DND-41 (cell line): ENCODE data around the gene BOLL.

Experiments used
- ATAC-seq: fragments of 200-7000 bp; cut with Tn5 transposase; 3 replicates; pipeline ENCODE4 v1.9.1; 2021; ENCODE audit warnings: low read depth; ENCODE audit not compliant: insufficient read depth
- DNase-seq: peaks from one replicate; pipeline ENCODE4 v3.0.0-alpha.2; 2020
- H2AFZ ChIP-seq: 2 replicates; pipeline ENCODE4 v1.6.0; 2012; ENCODE audit warnings: low read depth, low read length
- H3K27ac ChIP-seq: 2 replicates; pipeline ENCODE4 v1.5.1; 2012; ENCODE audit warnings: low read length, inconsistent platforms
- H3K27me3 ChIP-seq: fragments of 200-600 bp; sonication (generic); 2 replicates; pipeline ENCODE4 v1.6.0; 2012; ENCODE audit warnings: low read length, mild to moderate bottlenecking, inconsistent platforms; ENCODE audit not compliant: insufficient read depth, poor library complexity
- H3K36me3 ChIP-seq: 2 replicates; pipeline ENCODE4 v1.5.1; 2012; ENCODE audit warnings: low read length, inconsistent platforms; ENCODE audit not compliant: insufficient read depth
- H3K4me1 ChIP-seq: 2 replicates; pipeline ENCODE4 v1.5.1; 2012; ENCODE audit warnings: mild to moderate bottlenecking, low read length; ENCODE audit not compliant: insufficient read depth
- H3K4me2 ChIP-seq: 2 replicates; pipeline ENCODE4 v1.6.0; 2012; ENCODE audit warnings: mild to moderate bottlenecking, moderate library complexity, low read length, inconsistent platforms; ENCODE audit not compliant: insufficient read depth
- H3K4me3 ChIP-seq, 2 experiments: fragments of 200-600 bp in 1 of 2; shearing (Covaris generic) in 1 of 2; 2 replicates each; pipeline ENCODE4 v1.5.1; 2012 to 2016; ENCODE audit warnings: inconsistent platforms in 2 of 2, low read length in 2 of 2, mild to moderate bottlenecking in 2 of 2, low read depth in 1 of 2, moderate library complexity in 1 of 2
- H3K79me2 ChIP-seq: 2 replicates; pipeline ENCODE4 v1.6.0; 2012; ENCODE audit warnings: low read length, inconsistent platforms; ENCODE audit not compliant: insufficient read depth
- H3K9ac ChIP-seq: 2 replicates; pipeline ENCODE4 v1.6.0; 2012; ENCODE audit warnings: low read depth, mild to moderate bottlenecking, inconsistent platforms, low read length, moderate library complexity
- H3K9me3 ChIP-seq: 2 replicates; pipeline ENCODE4 v1.5.1; 2012; ENCODE audit warnings: low read length, moderate library complexity, mild to moderate bottlenecking, inconsistent platforms; ENCODE audit not compliant: insufficient read depth, severe bottlenecking
- H4K20me1 ChIP-seq: 2 replicates; pipeline ENCODE4 v1.6.0; 2012; ENCODE audit warnings: low read length; ENCODE audit not compliant: insufficient read depth
- EZH2 ChIP-seq: IDR thresholded peaks from 3 replicates; pipeline ENCODE4 v1.6.1; 2012; ENCODE audit warnings: borderline replicate concordance, low read depth, mild to moderate bottlenecking, moderate library complexity, low read length, inconsistent platforms; ENCODE audit not compliant: severe bottlenecking
- TF ChIP-seq, protein P1 (sequence below): IDR thresholded peaks from 2 replicates; pipeline ENCODE4 v1.5.1; 2012; ENCODE audit warnings: borderline replicate concordance, low read length, moderate library complexity, mild to moderate bottlenecking; ENCODE audit not compliant: poor library complexity, severe bottlenecking; ENCODE audit errors: extremely low read depth

The BOLL gene

DNA sequence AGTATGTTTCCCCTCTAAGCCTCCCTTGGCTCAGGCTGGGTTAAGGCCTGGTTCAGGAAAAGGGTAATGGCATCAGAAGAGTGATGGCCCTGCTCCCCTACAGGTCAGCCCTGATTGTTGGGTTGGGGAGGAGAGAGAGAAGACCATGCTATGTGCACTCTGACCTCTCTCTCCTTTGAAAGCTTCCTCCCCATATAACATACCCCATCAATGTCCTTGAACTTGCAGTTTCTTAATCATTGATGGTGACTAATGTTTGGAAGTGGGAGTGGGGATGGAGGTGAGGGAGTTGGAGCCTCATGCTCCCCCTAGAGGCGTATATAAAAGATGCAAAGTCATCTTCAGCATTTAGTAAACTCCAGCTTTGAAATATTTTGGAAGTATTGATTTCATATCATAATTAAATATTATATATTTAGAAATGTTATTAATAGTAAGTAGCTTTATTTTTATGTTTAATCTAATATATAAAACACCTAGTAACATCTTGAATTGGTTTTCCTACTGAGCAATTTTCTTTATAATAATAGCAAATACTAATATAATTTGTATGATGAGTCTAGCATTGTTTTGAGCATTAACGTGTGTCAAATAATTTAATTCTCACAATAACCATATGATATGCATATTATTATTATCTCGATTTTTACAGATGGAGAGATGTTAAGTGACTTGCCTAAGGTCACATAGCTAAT, 28.1 kb upstream of the BOLL start:
- Histone ChIP-seq H3K9me3 (no peaks in the 10 kb centered on the region), H4K20me1 (no peaks in the 10 kb centered on the region), H3K79me2 (no peaks in the 10 kb centered on the region), H3K27me3 (no peaks in the 10 kb centered on the region), H3K9ac (no peak overlapping the region), H3K4me3 (no peak overlapping the region), H2AFZ (no peak overlapping the region), H3K4me1 (peaks cover 4% of the 10 kb centered on the region; the same call in 1 of the 2 replicates), H3K4me2 (no peak overlapping the region), H3K36me3 (no peaks in the 10 kb centered on the region), H3K27ac (no peak overlapping the region)
- no peak for DNase-seq
- ATAC-seq: peak; percentile 67
- TF ChIP-seq, protein P1, sequence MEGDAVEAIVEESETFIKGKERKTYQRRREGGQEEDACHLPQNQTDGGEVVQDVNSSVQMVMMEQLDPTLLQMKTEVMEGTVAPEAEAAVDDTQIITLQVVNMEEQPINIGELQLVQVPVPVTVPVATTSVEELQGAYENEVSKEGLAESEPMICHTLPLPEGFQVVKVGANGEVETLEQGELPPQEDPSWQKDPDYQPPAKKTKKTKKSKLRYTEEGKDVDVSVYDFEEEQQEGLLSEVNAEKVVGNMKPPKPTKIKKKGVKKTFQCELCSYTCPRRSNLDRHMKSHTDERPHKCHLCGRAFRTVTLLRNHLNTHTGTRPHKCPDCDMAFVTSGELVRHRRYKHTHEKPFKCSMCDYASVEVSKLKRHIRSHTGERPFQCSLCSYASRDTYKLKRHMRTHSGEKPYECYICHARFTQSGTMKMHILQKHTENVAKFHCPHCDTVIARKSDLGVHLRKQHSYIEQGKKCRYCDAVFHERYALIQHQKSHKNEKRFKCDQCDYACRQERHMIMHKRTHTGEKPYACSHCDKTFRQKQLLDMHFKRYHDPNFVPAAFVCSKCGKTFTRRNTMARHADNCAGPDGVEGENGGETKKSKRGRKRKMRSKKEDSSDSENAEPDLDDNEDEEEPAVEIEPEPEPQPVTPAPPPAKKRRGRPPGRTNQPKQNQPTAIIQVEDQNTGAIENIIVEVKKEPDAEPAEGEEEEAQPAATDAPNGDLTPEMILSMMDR: peak; percentile 62
- TF ChIP-seq EZH2: no peak

DNA sequence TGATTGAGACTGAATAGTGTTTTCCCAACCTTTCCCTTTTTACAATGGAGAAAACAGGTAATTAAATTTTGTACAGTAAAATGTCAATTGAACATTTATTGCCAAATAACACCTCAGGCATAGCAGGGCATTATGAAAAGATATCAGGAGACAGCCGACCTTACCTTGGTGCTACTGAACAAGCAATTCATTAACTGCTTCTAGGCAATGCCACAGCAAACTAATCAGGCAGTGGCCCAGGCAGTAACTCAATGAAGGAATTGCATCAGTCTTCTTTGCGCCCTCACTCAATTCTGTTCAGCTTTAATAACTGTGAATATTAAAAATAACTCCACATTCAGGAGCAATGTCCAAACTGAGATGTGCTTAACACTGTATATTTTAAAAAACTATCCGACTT, 25.4 kb upstream of the BOLL start:
- no peak for DNase-seq
- ATAC-seq: no peak
- H3K79me2 ChIP-seq: no peaks in the 10 kb centered on the region
- H4K20me1 ChIP-seq: no peaks in the 10 kb centered on the region
- TF ChIP-seq, protein P1: no peak
- no peak for TF ChIP-seq EZH2
- no peak overlapping the region for H3K4me2 ChIP-seq
- no peak overlapping the region for H2AFZ ChIP-seq
- H3K9me3 ChIP-seq: no peaks in the 10 kb centered on the region
- no peaks in the 10 kb centered on the region for H3K36me3 ChIP-seq
- H3K27ac ChIP-seq: no peak overlapping the region
- no peak overlapping the region for H3K9ac ChIP-seq
- H3K4me3 ChIP-seq: no peak overlapping the region
- peaks cover 2% of the 10 kb centered on the region for H3K27me3 ChIP-seq
- peaks cover 24% of the 10 kb centered on the region for H3K4me1 ChIP-seq

DNA sequence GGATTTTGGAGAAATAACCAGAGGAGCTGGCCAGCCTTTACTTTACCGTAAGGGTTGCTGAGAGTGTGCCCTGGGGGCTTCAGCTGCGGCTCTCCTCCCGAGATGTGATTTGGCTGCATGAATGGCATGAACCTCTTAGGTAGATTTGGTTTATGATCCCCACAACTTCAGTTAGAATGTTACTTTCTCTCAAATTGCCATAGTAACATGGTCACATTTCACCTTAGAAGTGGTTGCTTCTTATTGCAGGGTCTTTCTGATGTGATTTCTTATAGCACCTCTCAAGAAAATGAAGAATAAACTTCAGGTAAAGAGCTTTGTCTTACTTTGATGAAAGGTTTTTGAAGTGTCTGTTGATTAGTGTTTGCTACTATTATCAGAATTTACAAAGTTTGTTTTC, 24.9 kb upstream of the BOLL start:
- ATAC-seq: no peak
- H3K27me3 ChIP-seq: peaks cover 7% of the 10 kb centered on the region
- TF ChIP-seq, protein P1: no peak
- no peak for TF ChIP-seq EZH2
- H3K9ac ChIP-seq: no peak overlapping the region
- no peak overlapping the region for H3K4me3 ChIP-seq
- no peaks in the 10 kb centered on the region for H4K20me1 ChIP-seq
- H3K4me1 ChIP-seq: peaks cover 29% of the 10 kb centered on the region
- H3K9me3 ChIP-seq: no peaks in the 10 kb centered on the region
- no peak overlapping the region for H3K4me2 ChIP-seq
- no peaks in the 10 kb centered on the region for H3K79me2 ChIP-seq
- no peak for DNase-seq
- H2AFZ ChIP-seq: no peak overlapping the region
- no peaks in the 10 kb centered on the region for H3K36me3 ChIP-seq
- no peak overlapping the region for H3K27ac ChIP-seq
